Activated CD8-positive, alpha-beta memory T cell treated with anti-CD3 and anti-CD28 coated beads for 36 hours (primary cell): ENCODE measurements around the gene ADAMTS2. TPM values are rescaled to one million over a fixed set of nuclear protein-coding genes. Genes with fewer than 3 reads are reported as not detected.

Experiments used
- CTCF ChIA-PET: fragments of 350-600 bp; sonication (Branson Sonifier 250); formaldehyde crosslinking; loops from one replicate; lab custom pipeline; 2021; ENCODE audit warnings: antibody characterized with exemption; lab: Charles Lee
- POLR2A ChIA-PET: fragments of 350-600 bp; sonication (Branson Sonifier 250); formaldehyde crosslinking; loops from one replicate; lab custom pipeline; 2021; ENCODE audit warnings: antibody characterized with exemption; lab: Charles Lee
- total RNA-seq, 2 experiments: library from RNA; stranded (reverse); gene quantifications; one replicate each; pipeline ENCODE4 v1.2.3, GENCODE V29; 2021

The ADAMTS2 gene
- total RNA-seq, 2 experiments from 2014 or later: not detected

GRCh38 chr5:179373101-179373934 lies 28.1 kb upstream of the ADAMTS2 start:
- ChIA-PET CTCF (no interaction called here), POLR2A (no interaction called here)

DNA sequence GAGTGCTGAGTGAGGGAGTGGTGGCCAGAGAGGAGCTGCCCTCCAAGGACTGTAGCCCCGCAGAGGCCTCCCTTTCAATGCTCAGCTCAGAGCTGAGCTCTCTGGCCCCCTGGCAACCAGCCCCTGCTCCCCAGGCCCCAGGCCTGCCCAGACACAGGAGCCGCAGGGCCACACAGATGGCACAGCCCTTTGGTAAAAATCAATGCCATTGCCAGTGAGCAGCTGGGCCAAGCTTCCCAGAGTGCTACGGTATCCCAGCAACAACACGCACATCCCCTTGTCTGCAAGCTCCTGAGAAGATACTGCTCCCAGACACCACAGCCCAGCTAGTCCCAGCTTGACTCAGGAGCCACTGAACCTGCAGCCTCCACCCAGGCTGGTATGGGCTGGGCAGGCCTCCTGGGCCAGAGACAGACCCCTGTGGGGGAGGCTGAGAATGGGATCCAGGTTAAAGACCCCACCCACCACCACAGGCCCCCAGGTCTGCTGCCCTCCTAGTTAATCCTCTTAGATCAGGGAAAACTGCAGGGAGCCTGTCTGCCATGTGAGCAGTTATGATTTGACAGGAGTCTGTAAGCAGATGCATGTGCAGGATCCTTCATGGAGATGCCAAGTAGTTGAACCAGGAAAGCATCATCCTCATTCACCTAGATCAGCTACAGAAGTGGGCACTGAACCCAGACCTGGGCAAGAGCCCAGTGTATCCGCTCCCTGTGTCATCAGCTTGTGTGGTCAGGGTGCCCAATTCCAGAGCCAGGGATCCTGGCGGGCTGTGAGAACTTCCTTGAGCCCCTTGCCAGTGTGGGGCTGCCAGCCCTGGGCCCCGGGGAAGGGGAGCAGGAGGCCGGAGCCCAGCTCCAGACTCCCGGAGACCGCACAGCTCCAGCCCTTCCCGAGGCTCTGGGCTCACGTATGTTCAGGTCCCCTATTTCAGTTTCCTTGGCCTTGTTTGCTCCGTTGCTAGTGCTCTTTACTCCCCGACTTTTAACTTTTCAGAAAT lies 26.7 kb upstream of the ADAMTS2 start:
- CTCF ChIA-PET: no interaction called here
- POLR2A ChIA-PET: no interaction called here

GRCh38 chr5:179371121-179371510 lies 25.9 kb upstream of the ADAMTS2 start:
- POLR2A ChIA-PET: no interaction called here
- CTCF ChIA-PET: interaction anchor here (0.6 kb wide), 1 partner anchor 789 kb away, joined by 3 read pairs; no protein-coding TSS in a partner anchor

DNA sequence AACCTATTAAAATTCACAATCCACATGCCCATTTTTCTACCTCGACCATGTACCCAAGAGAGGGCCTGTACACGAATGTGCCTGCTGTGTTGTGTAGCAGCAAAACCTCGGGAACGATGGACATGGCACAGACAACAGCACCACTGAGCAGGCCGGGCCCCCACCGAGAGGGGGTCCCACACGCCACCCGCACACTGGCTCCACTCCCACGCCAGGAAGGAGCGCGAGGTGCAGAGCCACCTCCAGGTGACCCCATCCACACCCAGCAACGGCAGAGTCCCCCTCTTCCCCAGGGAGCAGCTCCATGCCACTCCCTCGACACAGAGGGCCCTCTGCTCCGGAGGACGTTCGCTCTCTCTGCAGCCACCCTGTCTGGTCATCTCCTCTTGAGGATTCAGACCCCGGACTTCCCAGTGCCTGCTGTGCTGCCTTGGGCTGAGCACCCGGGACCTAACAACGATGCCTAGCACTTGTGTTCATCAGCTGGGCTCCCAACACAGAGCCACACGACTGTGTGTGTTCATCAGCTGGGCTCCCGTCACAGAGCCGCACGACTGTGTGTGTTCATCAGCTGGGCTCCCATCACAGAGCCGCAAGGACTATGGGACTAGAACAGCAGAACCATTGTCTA lies 25.3 kb upstream of the ADAMTS2 start:
- ChIA-PET CTCF (interaction anchor here (0.6 kb wide), 1 partner anchor 789 kb away, joined by 3 read pairs; no protein-coding TSS in a partner anchor), POLR2A (no interaction called here)

- POLR2A ChIA-PET: no interaction called here
- CTCF ChIA-PET: no interaction called here
Measured at GRCh38 chr5:179369530-179369884, 24.2 kb upstream of the ADAMTS2 start.

DNA sequence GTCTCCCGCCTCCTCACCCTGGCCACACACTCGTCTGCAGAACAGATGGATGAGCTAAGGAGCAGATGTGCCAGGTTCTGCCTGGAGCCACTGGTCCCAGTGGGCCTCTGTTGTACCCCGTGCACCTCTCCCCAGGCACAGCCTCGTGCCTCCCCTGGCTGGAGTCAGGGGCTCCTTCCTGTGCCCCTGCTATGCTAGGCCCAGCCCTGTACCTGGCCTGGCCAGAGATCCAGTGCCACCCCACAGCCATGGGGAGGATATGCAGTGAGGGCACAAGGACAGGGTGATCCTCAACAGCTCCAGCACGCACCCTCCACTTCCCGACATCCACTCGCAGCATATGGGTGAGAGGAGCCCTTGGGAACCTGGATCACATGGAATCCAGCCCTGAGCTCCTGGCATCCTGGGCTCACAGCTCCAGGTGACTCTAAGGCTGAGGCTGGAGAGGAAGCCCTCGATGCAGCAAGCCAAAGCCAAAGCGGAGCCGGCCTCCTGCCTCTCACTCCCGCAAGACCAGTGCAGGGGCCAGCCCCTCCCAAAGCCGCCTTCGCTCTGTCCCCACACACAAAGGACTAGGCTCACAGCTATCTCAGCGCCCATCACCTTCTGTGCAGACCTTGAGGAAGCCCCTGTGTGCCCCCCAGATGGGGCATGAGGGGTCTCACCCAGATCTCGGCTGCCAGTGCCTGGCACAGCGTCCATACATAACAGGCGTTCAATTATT lies 23.7 kb upstream of the ADAMTS2 start:
- POLR2A ChIA-PET: no interaction called here
- CTCF ChIA-PET: no interaction called here

DNA sequence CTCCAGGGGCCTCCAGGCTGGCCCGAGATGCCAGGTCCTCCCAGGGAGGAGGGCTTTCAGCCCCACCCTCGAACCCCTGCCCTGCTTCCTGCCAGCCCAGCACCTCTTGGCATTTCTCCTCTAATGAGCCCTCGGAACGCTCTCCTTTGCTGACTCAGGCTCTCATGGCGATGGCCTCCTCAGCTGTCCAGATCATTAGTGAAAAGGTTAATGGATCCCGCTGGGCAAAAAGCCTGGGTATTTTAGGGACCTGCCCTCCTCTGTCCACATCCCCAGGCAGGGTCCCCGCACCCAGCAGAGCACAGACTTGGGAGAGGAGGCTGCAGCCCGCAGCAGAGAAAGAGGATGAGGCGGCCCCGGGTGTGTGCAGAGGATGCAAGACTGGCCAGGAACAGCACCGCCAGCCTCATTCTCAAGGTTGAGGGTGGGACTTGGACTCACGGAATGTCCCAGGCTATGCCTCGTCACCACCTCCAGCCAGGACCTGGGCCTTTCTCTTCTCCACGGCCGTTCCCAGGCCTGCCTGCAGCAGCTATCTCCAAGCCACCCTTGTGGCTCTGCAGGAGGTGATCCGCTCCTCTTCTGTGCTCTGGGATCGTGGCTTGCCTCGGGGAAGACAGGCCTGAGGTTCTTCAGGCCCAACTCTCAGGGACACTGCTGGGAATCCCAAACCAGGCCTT lies 23.0 kb upstream of the ADAMTS2 start:
- POLR2A ChIA-PET: no interaction called here
- CTCF ChIA-PET: no interaction called here

GRCh38 chr5:179367491-179367890 lies 22.2 kb upstream of the ADAMTS2 start:
- CTCF ChIA-PET: no interaction called here

DNA sequence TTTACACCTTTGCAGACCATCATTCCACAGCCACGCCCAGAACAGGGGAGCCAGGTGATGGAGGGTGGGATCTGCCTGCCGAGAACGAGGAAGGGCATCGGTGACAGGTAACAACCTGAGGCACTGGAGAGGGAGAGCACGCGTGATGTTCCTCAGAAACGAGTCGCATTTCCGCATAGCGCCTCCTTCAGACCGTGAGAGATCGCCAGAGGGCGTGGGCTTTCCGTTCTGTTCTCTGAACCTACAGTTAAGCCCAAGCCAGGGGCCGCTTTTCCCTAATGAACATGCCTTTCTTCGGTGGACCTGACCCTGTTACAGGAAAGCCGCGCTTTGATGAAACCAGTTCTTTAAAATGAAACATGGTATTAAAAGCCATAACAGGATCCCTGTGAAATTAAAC lies 17.1 kb upstream of the ADAMTS2 start:
- ChIA-PET POLR2A (no interaction called here), CTCF (no interaction called here)

More at GRCh38 chr5:179367491-179367890, 22.2 kb upstream of the ADAMTS2 start:
- POLR2A ChIA-PET: no interaction called here

DNA sequence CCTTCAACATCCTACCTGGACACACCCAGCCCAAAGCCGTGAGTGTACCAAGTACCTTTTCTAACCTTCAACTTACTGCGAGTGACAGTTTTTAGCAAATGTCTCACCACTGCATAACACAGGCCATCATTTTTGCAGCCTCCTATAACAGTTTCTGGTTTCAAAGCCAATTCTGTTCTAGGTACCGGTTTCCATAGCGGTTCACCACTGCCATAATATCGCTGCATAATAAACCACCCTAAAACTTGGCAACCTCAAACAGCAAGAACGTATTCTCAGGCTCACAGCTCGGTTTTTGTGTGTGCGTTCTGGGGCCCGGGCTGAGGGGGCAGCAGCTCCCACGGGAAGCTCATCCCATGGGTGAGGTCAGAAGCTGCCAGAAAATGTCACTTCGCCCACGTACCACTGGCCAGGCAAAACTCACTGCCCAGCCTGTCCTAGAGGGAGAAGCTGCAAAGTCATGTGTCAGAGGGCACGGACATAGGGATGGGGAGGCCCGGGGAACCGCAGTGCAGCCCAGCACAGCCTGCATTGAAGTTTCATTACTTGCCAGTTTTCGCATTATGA lies 15.9 kb upstream of the ADAMTS2 start:
- ChIA-PET POLR2A (no interaction called here), CTCF (no interaction called here)

DNA sequence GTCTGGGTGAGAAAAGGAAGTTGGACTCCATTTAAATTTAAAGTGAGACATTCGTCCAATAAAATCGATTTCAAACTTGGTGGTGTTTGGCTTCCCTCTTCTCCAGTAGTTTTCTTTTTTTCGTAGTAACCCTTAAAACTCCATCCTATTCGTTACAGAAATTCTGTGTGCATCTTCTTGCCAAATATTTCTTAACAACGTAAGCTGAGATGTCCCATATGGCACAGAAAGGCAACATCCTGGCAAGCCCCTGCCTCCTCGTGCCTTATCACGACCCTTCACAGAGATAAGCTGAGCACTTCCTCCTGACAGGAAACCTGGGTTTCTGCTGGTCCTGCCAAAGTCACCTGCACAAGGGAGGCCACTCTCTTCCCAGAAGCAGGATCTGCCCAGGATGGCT lies 11.8 kb upstream of the ADAMTS2 start:
- POLR2A ChIA-PET: no interaction called here
- CTCF ChIA-PET: no interaction called here

DNA sequence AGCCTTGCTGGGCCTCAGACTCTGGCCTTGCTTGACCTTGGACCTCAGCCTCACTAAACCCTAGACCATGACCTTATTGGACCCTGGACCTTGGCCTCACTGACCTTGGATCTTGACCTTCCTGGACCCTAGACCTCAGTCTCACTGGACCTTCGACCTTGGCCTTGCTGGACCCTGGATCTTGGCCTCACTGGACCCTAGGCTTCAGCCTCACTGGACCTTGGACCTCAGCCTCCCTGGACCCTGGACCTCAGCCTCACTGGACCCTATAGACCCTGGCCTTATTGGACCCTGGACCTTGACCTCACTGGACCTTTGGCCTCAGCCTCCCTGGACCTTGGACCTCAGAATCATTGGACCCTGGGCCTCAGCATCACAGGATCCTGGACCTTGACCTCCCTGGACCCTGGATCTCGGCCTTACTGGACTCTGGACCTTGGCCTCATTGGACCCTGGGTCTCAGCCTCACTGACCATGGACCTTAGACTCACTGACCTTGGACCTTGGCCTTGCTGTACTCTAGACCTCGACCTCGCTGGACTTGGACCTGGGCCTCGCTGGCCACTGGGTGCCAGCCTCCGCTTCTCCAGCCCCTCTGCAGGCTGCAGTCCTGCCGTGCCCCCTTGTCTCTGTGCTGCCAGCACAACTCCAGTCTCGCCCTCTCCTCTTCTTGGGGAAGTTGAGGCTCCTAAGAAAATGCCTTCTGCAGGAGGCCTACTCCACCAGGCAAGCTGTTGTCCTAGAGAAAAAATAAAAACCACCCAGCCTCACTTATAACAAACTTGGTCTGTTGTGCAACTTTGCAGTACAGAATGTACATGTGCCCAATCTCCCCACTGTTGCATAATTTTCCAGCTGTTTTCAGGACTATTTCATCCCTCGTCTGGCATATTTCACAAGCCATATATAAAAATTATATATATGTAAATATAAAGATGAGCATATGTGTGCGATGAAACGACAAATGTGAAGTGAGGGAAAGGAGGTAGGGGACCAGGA lies 11.0 kb upstream of the ADAMTS2 start:
- ChIA-PET CTCF (no interaction called here), POLR2A (no interaction called here)

DNA sequence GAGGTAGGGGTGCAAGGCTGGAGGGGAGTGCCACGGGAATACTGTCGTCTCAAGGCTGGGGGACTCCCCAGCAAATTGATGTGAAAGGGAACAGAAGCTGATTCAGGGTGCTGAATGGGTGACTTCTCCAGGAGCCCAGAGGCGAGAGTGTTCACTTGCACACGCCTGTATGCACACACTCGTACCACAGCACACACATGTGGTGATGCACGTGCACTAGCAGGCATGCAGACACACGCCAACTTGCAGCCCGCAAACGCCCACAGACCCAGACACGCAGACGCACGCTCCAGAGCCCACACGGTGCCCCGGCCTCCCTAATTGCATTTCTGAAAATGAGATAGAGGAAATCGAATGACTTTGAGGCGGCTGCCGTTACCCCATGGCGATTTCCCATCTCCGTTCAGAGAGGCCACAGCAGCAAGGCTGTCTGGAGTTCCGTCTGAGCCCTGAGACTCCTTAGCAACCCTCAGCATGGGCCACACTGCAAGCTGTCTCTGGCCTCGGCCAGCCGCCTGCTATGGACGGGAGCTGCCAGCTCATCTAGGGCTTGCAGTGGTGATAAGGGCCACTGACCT lies 9.1 kb upstream of the ADAMTS2 start:
- CTCF ChIA-PET: no interaction called here
- POLR2A ChIA-PET: no interaction called here

GRCh38 chr5:179348843-179349242 lies 3.6 kb upstream of the ADAMTS2 start:
- CTCF ChIA-PET: no interaction called here
- POLR2A ChIA-PET: no interaction called here

- CTCF ChIA-PET: no interaction called here
- POLR2A ChIA-PET: no interaction called here
Measured at GRCh38 chr5:179348011-179348530, 2.8 kb upstream of the ADAMTS2 start.

DNA sequence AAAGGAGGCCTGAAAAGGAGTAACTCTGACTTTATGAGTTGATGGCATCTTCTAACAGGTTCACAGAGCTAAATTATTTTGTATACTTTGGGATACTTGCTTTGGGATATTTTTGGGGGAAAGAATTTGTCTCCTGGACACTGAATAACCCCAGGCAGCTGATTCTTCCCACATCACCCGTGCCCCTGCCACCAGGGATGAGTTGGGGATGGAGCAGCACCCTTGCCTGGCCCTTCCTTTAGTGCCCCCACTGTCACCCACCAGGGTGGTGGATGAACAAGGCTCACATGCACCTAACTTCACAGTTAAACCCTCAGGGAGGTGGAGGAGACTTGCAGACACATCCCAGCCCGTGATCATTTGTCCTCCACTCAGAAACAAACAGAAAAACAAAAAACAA lies 2.3 kb upstream of the ADAMTS2 start:
- ChIA-PET POLR2A (no interaction called here), CTCF (no interaction called here)

DNA sequence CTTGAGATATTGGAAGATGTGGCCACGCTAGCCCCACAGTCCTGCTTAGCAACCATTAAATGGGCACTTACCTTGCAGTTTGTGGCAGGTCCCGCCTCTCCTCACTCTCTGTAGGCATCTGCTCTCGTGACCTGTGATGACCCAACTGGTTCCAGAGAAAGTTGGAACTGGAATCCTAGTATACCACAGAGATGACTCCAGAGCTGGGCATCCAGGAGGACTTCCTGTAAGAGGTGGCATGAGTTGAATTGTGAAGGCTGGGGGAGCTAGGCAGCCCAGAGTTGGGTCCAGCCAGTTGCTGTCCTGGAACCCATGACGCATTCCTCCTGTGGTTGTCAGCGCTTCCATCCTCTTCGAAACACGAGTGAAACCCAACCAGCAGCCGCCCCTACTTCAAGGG lies 1.6 kb upstream of the ADAMTS2 start:
- ChIA-PET CTCF (no interaction called here), POLR2A (no interaction called here)
